Activated CD8-positive, alpha-beta memory T cell treated with anti-CD3 and anti-CD28 coated beads for 4 hours (primary cell): ENCODE results near the gene HCN2.

Source experiments
- DNase-seq, 2 donors: peaks; one replicate each; pipeline ENCODE4 v3.0.0-alpha.2; 2020; ENCODE audit warnings: low read depth in 2 of 2

The HCN2 gene

DNA sequence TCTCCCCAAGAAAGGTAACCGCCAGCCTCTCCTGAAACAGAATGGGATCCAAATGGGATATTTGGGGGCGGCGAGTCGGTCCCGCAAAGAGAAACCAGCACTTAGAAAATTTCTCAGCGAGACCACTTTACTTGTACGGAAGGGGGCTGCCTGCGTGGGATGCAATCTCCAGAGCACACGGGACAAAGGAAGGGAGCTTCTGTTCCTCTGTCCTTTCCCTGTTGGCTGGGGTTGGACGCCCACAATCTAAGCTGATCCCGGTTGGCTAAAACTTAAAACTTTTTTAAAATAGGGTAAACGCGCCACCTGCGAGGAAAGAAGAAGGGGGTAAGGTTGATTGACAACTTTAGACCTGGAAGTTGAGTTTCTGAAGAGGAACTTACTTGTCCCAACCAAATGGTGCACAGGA is 18.1 kb upstream of the HCN2 start:
- no peak for DNase-seq

DNA sequence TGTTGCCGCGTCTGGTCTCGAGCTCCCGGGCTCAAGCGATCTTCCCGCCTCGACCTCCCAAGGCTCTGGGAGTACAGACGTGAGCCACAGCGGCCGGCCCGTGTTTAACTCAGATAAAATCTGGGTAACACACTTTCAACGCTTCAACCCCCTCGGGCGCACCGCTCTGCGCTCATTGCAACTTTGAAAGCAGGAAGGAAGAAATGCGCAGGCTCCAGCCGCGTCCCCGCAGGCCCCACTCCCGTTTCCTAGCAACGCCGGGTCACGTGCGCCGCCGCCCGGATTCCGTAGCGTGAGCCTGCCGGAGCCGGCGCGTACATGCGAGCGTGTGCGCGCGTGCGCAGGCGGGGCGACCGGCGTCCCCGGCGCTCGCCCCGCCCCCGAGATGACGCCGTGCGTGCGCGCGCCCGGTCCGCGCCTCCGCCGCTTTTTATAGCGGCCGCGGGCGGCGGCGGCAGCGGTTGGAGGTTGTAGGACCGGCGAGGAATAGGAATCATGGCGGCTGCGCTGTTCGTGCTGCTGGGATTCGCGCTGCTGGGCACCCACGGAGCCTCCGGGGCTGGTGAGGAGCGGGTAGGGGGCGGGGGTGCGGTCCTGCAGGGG is 17.4 kb upstream of the HCN2 start, which contains the start of gene BSG:
Gene BSG, plus strand, starts transcription at position 457 of the 603 bp plus-strand sequence. Its CDS starts 39 bp downstream, at position 496.
- DNase-seq: peak; percentile 95 to 98

DNA sequence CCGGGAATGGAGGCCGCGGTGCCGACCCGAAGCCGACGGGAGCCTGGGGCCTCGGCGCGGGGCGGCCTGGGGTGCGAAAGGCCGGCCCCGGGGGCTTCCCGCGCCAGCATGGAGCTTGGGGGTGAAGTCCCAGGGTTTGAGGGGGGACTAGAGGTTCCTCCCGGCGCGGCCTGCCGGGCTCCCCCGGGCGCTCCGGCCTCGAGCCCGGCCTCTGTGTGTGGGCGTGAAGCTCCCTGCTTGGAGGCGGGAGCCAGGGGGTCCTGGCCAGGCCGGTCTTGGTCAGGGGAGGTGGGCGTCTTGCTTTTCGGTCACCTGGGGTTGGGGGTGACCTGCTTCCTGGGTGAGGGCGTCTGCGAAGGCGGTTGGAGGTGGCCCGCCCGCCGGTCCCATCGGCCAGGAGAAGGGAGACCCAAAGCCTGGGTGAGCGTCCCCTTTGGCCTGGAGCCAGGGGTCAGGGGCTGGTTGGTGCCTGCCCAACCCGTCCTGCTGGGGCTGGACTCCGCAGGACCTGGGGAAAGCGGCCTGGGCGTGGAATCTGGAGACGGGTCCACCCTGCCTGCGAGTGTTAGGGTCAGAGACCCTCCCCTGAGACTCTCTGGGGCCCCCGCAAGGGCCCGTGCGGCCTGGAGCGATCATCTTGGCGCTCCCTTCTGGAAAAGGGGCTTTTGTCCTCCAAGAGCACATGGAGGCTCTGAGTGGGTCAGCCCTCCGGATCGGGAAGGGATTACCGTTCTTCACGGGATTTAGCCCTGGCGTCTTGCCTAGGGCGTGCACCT is 16.8 kb upstream of the HCN2 start:
- no peak for DNase-seq

DNA sequence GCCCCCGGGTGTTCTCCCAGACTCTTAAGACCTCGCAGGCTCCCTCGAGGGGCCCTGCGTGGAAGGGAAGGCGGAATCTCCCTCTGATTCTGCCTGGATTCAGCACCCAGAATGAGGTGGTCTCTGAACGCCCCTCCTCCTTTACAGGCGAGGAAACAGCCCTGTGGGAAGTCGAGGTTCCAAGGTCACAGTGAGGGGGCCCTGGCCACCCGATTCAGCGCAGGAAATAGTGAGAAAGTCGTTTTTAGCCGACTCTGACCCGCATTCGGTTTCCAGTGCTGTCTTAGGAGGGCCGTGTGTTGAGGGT is 16.2 kb upstream of the HCN2 start:
- no peak for DNase-seq

DNA sequence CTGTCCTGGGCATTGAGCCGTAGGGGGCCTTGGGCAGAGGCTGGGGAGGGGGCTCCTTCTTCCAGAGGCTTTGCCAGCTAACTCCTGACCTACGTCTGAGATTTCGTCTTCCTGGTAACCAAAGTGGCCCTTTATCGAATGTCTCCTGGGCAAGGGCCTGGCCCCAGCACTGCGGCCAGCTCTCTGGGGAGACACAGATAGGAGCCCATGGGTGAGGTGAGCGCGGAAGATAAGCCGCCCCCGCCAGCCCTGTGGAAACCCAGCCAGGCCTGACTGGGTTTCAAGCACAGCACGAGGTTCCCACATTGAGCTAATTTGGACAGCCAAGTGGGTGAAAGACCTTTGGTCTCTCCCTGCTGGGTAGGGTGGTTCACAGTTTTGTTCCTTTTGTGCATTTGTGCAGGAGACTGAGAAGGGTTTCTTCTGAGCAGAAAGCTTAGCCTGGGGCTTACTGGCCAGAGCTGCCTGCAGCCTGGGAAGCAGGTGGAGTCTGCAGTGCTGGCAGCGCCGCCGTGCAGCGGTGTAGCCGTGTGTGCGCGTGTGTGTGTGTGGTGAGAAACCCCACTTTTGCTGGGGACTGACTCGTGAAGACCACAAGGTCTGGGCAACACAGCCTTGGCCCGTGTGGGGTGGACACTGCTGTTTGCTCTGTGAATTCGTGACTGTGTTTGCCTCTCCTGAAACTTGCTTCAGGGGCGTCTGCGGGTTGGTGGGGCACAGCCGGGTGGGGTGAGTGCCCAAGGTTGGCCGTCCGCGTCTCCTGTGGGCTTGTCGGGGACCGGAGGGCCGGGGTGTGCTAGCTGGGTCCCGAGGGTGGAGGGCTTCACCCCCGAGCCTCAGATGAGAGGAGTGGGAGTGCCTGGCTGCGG is 14.8 kb upstream of the HCN2 start:
- DNase-seq: no peak

DNA sequence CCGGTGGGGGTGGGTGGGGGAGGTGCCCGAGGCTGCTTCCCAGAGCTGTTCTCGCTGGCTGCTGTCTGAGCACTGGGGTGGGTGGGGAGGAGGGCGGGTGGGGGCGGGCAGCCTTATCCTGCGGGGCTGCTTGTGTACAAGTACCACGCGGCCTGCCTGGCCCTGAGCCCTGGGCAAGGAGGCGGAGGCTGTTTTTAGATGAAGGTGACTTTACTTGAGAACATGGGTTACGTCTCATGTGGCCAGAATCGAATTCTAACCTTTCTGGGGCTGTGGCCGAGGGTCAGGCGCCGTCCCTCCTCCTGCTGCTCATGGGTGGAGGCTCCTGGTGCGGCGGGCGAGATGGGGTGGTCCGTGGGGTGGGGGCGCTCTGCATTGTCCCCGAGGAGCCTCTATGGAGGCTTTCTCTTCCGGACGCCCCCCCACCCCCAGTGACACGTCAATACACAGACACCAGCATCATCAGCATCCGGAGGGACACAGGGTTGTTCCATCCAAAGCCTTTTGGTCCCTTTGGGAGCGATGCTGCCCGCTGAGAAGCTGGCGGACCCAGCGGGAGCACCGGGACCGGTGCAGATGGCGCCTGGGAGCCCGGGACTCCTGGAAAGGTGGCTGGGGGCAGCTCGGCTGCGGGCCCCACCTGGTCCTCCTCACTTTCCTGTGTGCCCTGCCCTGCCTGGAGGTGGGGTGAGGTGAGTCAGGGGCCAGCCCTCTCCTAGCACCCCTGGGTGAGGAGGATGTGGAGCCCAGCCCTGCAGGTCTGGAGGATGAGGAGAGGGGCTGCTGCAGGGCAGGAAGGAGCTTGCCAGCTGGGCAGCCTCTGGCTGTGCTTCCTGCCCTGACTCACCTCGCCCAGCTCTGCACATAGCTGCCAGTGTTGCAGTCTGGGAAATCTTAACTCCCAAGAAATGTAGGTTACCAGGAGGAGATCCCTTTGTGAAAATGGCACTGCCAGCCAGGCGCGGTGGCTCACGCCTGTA is 13.9 kb upstream of the HCN2 start:
- no peak for DNase-seq

DNA sequence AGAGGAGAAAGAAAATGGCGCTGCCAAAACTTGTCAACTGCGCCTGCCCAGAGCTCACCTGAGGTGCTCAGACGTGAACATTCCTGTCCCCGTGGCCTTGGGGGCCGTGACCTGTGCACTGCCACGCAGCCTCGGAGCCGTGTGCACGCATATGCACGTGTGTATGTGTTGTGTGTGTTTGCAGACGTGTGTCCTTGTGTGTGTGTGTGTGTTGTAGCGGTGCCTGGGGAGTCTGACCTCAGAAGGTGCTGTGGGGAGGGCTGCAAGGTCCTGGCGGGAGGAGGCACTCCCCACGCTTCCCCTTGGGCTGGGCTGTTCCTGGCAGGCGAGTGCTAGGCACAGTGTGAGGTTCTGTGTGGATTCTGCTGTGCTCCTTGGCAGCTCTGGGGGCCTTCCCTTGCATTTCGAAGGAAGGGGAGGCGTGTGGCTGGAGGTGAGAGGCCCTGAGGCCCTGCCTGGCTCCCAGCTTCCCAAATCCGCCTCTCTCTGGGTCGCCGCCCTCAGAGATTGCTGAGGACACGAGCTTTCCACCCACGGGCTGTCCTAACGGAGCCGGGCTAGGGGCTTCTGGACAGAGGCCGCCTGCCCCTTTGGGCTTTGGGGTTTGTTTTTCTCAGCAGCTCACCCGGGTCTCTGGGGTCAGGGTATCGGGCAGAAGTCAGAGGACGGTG is 12.8 kb upstream of the HCN2 start:
- no peak for DNase-seq

DNA sequence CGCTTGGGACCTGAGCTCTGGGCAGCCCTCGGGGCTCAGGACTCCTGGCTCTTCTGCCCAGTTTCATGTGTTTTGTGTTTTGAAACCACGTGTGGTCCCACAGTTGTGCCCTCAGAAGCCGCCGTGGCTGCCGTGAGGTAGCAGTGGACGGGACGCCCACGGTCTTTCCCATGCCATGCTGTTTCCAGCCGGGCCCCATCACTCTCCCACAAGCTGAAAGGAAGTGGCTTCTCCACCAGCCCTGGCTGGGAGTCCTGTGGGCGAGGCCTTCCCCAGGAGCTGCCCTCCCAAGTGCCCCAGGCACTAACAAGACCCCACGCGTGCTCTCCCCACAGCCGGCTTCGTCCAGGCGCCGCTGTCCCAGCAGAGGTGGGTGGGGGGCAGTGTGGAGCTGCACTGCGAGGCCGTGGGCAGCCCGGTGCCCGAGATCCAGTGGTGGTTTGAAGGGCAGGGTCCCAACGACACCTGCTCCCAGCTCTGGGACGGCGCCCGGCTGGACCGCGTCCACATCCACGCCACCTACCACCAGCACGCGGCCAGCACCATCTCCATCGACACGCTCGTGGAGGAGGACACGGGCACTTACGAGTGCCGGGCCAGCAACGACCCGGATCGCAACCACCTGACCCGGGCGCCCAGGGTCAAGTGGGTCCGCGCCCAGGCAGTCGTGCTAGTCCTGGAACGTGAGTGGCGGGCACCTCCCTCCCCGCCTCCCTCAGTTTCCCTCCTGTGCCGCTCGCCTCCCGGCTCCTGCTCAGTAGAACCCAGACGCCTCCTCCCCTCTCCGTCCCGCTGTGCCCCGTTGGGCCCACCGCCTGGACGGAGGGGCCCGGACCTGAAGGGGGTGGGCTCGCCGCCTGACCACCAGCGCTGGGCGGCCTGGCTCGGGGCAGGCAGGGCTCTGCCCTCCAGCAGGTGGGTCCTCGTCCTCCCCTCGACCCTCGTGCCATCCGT is 12.0 kb upstream of the HCN2 start:
- no peak for DNase-seq

DNA sequence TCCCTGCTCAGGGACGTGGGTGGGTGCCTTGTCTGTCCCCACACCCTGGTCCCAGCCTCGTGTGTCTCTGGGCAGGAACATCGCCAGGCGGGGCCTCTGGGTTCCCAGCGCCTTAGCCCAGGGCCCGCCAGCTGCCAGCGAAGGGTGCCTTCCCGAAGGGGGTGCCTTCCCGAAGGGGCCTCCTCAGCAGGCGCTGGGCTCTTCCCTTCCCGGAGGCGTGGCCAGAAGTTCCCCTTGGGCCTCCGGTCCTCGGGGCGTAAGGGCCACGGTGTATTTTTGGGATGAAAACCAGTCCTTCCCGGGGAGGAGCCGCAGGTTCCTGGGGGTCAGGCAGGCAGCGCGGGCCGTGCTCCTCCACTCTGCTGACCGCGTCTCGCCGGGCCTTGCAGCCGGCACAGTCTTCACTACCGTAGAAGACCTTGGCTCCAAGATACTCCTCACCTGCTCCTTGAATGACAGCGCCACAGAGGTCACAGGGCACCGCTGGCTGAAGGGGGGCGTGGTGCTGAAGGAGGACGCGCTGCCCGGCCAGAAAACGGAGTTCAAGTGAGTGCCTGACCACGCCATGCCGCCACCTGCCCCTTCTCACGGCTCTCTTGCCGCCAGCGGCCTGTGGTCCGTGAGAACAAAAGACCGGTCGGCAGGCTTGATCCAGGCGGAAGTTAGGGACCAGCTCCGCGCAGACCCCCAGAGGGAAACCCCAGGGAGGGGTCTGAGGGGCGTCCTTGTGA is 10.4 kb upstream of the HCN2 start:
- no peak for DNase-seq

DNA sequence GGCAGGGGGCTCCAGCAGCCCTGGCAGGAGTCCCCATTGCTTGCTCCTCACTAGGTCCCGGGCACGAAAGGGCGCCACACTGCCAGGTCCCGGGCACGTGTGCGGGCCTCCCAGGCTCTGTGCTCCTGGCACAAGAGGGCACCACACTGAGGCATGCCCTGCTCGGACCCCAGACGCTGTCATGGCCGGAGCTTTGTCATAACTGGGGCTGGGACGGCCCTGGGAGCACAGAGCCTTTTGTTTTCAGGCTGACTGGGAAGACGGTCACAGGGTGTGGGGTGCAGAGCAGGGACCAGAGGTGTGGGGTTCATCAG is 9.9 kb upstream of the HCN2 start:
- no peak for DNase-seq

DNA sequence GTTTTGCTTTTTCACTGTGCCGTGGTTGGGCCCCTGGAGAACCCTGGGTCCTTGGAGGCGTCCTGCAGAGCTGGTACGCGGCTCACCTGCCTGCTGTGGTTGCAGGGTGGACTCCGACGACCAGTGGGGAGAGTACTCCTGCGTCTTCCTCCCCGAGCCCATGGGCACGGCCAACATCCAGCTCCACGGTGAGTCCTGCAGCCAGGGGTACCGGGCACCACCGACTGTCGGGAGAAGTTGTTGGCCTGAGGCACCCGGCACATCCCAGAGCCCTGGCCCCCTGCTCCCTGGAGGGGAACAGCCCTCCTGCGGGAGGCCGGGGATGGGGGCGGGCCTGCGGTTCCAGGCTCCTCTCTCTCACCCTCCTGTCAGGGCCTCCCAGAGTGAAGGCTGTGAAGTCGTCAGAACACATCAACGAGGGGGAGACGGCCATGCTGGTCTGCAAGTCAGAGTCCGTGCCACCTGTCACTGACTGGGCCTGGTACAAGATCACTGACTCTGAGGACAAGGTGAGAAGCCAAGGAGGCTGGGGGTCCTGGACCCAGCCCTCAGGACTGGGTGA is 9.3 kb upstream of the HCN2 start:
- no peak for DNase-seq

DNA sequence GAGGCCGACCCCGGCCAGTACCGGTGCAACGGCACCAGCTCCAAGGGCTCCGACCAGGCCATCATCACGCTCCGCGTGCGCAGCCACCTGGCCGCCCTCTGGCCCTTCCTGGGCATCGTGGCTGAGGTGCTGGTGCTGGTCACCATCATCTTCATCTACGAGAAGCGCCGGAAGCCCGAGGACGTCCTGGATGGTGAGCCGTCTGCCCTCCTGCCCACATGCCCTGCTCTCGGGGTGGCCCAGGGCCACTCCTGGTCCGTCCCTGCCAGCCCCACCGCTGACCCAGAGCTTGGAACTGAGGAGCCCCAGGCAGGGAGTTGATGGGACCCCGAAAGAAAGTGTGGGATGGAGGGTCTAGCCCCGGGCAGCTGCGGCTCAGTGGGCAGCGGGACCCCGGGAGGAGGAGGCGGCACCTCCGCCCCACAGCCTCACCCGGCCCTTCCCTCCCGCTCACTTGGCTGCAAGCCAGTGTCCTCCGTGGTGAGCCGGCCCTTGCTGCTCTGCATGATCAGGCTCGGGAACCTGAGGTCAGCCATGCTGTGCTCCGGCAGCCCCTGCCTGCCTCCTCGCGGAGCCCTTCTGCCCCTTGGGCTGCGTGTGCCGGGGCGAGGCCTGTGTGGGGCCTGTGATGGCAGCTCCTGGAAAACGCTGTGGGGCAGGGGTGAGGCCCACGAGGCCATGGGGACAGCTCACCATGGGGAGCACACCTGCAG is 8.1 kb upstream of the HCN2 start:
- DNase-seq: no peak

DNA sequence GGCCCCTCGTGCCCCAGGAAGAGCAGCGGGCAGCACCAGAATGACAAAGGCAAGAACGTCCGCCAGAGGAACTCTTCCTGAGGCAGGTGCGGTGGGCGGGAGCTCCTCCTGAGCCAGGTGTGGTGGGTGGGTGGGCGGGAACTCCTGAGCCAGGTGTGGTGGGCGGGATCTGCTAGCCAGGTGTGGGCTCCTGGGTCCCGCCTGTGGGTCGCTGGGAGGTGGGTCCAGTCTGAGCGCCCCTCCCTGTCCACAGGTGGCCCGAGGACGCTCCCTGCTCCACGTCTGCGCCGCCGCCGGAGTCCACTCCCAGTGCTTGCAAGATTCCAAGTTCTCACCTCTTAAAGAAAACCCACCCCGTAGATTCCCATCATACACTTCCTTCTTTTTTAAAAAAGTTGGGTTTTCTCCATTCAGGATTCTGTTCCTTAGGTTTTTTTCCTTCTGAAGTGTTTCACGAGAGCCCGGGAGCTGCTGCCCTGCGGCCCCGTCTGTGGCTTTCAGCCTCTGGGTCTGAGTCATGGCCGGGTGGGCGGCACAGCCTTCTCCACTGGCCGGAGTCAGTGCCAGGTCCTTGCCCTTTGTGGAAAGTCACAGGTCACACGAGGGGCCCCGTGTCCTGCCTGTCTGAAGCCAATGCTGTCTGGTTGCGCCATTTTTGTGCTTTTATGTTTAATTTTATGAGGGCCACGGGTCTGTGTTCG is 7.0 kb upstream of the HCN2 start:
- no peak for DNase-seq

DNA sequence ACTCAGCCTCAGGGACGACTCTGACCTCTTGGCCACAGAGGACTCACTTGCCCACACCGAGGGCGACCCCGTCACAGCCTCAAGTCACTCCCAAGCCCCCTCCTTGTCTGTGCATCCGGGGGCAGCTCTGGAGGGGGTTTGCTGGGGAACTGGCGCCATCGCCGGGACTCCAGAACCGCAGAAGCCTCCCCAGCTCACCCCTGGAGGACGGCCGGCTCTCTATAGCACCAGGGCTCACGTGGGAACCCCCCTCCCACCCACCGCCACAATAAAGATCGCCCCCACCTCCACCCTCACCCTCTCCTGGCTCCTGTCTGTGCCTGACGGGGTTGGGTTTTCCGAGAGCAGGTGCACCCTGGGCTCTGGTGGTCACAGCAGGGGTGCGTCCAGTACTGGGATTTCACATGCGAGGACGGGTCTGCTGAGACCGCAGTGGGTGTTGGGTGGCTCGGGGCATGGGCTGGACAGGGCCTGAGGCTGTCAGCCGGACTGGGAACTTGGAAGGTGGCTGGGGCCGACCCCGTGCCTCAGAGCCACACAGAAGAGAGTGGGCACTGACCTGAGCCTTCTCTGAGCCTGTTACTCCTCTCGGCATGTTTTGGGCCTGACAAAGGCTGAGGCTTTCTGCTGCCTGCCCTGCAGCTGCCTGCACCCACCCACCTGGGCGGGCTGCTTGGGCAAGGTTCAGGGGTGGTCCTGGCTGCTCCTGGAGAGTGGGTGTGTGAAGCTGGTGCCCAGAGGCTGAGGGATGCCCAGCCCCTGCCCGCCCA is 6.3 kb upstream of the HCN2 start:
- no peak for DNase-seq

DNA sequence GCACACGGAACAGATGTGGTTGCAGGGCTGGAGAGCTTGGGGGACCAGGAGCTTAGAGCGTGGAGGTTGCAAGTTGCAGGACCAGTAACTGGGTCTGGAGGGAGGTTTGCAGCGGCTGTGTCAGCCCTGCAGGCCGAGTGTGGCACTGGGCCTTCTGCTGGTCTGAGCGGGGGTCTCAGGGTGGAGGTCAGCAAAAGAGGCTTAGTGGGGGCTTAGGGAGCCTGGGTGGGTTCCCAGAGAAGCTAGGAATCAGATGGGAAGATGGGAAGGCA is 5.8 kb upstream of the HCN2 start:
- no peak for DNase-seq

DNA sequence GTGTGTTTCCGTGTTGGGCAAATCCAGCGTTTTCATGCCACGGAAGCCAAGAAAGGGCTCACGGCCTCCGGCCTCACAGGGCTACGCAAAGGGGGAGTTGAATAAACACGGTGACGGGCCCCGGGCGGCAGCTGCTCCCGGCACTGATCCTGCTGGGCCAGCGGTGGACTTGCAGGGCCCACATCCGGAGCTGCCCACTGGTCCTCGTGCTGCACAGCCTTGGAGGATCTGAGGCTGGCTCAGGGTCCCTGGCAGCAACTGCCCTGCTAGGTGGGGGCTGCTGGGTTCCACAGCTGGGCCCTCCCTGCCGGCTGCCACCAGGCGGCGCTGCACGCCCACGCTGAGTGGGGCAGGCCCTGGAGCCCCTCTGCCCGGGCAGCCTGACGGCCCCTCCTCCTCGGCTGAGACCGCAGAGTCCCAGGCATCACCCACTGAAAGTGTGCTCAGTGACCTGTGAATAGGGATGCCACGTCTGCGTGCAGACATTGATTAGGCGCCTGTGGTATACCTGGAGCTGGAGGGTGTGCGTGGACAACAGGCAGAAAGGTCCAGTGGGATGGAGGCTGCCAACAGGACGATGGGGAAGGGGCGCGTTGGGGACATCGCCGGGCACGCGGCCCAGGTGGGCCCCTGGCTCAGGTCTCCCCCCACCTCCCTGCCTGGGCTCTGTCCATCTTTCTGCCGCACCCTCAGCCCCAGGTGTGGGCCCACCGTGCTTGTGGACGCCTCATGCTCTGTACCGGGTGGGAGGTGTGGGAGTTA is 5.3 kb upstream of the HCN2 start:
- DNase-seq: peak in 1 of 2 donors; percentile 40
